Epithelial cell of prostate (primary cell): ENCODE results near the gene FKBP8.
A peak's percentile ranks its signal among the peaks of the same experiment; 100 is the strongest.
"Not testable (repeated sequence)": the region's sequence is repeated elsewhere in the genome, so short reads cannot be mapped to it uniquely, and the experiment has no call there.

Experiments used
- DNase-seq: peaks from one replicate; pipeline ENCODE4 v3.0.0-alpha.2; 2011; ENCODE audit warnings: low read depth, low spot score
- H3K27ac ChIP-seq: fragments of 450-650 bp; 2 replicates; pipeline ENCODE4 v1.5.1; 2017; ENCODE audit warnings: mild to moderate bottlenecking

The FKBP8 gene

GRCh38 chr19:18562086-18562485 lies 18.7 kb upstream of the FKBP8 start:
- H3K27ac ChIP-seq: no peak overlapping the region
- no peak for DNase-seq

GRCh38 chr19:18559685-18560084 lies 16.3 kb upstream of the FKBP8 start:
- no peak overlapping the region for H3K27ac ChIP-seq
- DNase-seq: no peak

GRCh38 chr19:18558604-18559003 lies 15.2 kb upstream of the FKBP8 start:
- DNase-seq: no peak
- peak overlapping the region; percentile 76 for H3K27ac ChIP-seq

DNA sequence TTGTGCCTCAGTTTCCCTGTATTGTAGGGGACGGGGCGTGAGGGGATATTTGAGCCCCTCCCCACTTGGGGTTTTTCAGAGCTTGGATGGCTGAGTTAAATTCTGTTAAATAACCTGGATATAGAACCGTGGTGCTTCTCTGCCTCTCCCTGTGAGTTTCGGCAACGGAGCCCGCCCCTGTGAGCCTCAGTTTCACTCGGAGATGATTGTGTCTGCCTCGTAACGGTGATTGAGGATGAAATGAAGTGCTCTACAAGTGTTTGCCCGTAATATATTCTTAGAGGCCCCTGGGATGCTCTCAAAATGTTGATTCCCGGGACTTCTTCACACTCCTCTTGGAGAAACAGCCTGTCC lies 14.8 kb upstream of the FKBP8 start:
- no peak for DNase-seq
- H3K27ac ChIP-seq: peak overlapping the region; percentile 76

- DNase-seq: peak; percentile 91
- H3K27ac ChIP-seq: peak within 1 kb of the TSS; percentile 76
Observed at GRCh38 chr19:18557411-18558201, 14.2 kb upstream of the FKBP8 start, which contains the start of gene KXD1. Gene KXD1, plus strand, starts transcription at chr19:18557870. Its CDS starts 4,187 bp downstream, at chr19:18562057.

- no peak overlapping the region for H3K27ac ChIP-seq
- DNase-seq: no peak
Observed at GRCh38 chr19:18551631-18552030, 8.3 kb upstream of the FKBP8 start.

DNA sequence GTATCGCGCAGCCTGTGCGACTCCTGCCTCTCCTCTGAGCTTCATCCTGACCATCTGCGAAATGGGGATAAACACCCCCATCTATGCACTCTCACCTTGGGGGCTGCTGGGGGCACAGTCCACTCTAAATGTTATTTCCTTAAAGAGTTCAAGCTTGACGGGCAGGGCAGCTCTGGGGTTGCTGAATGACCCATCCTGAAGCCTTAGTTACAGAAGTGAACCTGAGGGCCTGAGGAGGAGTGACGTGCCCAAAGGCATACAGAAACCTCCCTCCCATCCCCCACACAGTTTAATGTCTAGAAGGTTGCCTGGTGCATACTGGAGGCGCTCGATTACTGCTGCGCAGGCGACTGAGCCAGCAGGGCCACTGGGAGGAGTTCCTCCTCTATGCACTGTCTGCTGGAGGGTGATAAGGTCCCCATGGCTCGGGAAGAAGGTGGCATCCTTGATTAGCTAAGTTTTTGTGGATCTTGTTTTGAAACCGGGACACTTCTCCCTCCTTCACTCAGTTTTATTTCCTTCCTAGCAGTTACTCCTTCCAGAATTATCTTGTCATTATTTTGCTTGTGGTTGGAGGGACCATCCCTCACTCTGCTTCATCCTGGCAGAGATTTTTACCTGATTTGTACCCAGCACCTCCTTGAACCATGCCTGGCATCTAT lies 572 bp upstream of the FKBP8 start:
- peak; percentile 44 for DNase-seq
- H3K27ac ChIP-seq: peak overlapping the region; percentile 58

DNA sequence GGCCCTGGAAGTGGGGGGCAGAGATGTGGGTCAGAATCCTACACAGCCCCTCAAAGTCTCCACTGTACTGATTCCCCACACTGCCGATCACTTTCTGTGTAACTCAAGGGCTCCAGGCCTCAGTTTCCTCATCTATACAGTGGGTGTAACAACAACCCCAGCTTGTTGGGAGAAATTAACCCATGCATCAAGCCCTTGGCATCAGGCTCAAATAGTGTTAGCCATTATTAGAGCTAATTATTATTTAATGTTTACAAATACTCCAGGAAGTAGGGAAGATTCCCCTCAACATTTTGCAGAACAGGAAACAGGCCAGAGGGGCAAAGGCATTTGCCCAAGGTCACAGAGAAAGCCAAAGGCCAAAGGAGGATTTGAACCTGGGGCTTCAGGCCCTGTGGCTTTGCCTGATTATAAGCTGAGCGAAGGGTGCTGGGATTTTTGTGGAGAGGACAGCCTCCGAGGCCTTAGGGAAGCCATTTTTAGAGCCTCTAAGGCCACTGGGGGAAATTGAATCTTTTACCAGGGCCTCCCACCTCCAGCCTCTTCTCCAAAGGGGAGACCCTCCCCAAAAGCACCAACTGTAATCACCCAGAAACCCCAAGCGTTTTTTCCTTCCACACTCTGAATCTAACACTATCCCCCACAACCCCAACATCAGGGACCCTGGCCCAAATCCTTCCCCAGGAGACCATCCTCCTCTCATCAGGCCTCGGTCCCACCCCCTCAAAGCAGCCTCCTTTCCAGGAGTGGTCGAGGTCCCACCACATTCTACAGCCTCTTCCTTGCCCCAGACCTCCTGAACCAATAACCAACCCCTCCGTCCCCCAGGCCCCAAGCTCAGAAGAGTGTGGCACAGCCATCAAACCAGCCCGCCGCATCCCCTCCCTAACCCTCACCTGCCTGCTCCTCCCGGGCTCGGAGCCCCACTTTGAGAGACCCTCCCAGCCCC lies 1.1 kb downstream of the FKBP8 start:
- peak overlapping the region; percentile 58 for H3K27ac ChIP-seq
- DNase-seq: no peak

GRCh38 chr19:18541258-18541991 lies 1.9 kb downstream of the FKBP8 start:
- no peak overlapping the region for H3K27ac ChIP-seq
- DNase-seq: no peak

GRCh38 chr19:18540200-18540599 lies 3.2 kb downstream of the FKBP8 start:
- not testable (repeated sequence) for H3K27ac ChIP-seq, DNase-seq

DNA sequence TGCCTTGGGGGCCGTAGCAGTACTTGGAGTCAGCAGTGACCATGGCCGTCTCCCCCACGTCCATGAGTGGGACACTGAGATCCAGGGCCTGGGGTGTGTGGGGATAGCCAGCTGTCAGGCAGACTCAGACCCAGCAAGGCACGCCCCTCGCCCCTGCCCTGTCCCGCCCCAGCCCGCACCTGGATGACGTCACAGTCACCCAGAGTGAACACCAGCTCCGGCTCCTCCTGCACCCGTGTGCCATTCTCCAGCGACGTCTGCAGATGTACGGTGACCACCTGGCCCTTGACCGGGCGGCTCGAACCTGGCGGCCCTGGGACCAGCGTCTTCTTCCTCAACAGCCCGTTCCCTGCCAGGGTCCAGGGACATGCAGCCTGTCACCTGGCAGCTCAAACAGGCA lies 4.0 kb downstream of the FKBP8 start:
- no peak overlapping the region for H3K27ac ChIP-seq
- no peak for DNase-seq

DNA sequence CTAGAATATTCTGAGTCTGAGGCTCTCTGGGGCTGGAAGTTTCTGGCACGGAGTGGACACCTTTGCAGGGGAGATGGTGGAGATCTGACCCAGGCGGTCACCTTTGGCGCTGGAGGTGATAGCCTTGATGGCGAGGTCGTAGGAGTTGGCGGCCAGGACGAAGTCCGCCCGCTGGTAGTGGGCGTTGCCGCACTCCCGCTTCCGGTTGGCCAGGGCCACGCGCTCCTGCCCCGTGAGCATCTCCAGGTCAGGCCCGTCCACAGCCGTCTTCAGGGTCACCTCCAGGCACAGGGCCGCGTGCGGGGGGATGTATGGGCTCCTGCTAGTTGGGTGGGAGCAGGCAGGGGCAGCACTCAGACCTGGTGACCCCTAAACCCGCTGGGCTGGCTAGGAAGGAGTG lies 5.3 kb downstream of the FKBP8 start:
- DNase-seq: no peak
- H3K27ac ChIP-seq: no peak overlapping the region

GRCh38 chr19:18537431-18537830 lies 5.9 kb downstream of the FKBP8 start:
- no peak overlapping the region for H3K27ac ChIP-seq
- no peak for DNase-seq

- H3K27ac ChIP-seq: no peak overlapping the region
- DNase-seq: no peak
Observed at GRCh38 chr19:18536475-18536874, 6.9 kb downstream of the FKBP8 start.

DNA sequence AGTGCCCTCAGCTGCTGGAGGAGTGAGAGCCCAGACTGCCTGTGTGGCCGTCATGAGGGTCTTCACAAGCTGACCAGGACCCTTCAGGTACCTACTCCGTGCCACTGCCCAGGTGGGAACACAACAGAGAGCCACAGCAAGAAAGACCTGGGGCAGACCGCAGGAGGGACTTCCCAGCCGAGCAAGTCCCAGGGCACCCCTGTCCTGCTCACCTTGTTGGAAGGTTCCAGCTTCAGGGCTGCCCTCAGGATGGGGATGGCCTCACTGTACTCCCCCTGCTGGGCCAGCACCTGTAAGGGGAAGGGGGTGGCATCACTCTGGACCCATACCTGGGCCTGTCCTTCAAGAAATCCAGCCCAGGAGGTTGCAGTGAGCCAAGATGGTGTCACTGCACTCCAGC lies 10.3 kb downstream of the FKBP8 start:
- H3K27ac ChIP-seq: no peak overlapping the region
- DNase-seq: no peak

DNA sequence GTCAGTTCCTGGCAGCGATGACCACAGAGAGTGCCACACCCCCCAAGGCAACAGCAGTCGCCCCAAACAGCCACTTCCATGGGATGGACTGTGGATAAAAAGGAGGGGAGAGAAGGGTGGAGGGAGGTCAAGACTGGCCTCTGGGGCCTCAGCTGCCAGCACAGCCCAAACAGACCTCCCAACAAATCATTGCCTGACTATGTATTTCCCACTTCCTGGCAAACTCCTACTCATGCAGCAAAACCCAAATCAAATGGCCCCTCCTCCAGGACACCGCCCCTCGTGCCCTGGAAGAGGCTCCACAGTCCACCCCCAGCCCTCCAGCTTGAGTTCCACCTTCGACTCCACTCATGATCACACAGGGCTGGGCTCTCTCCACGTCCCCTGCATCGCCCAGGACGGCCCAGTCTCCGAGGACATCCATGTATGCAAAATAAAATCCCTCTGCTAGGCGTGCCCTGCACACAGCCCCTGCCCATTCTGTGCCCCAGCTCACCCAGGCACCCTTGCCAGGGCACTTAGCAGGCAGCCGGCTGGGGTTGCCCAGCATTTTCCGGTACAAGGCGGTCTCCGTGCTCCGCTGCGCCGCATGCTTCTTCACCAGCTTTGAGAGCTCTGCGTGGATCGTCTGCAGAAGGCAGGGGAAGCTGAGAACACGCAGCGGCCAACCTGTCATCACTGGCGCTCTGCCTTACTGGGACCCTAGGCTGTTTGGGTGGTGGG lies 11.0 kb downstream of the FKBP8 start:
- no peak for DNase-seq
- no peak overlapping the region for H3K27ac ChIP-seq

- H3K27ac ChIP-seq: no peak overlapping the region
- no peak for DNase-seq
Observed at GRCh38 chr19:18531485-18531884, 11.9 kb downstream of the FKBP8 start.

DNA sequence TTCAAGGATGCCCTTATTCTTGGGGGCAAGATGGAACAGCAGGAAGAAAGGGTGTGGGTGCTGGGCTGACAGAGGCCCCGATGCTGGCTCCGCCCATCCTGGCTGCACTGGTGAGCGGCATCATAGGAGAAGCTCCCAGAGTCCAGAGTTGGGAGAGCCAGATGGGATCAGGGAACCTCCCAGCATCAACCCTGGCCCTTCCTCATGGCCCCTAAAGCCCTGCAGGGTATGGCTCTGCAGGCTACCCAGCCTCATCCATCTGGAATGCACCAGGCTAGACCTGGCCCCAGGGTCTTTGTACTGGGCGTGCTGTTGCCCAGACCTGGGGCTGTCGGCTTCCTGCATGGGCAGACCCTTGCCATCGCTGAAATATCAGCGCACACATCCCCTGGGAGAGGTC lies 13.6 kb downstream of the FKBP8 start:
- H3K27ac ChIP-seq: no peak overlapping the region
- DNase-seq: no peak

DNA sequence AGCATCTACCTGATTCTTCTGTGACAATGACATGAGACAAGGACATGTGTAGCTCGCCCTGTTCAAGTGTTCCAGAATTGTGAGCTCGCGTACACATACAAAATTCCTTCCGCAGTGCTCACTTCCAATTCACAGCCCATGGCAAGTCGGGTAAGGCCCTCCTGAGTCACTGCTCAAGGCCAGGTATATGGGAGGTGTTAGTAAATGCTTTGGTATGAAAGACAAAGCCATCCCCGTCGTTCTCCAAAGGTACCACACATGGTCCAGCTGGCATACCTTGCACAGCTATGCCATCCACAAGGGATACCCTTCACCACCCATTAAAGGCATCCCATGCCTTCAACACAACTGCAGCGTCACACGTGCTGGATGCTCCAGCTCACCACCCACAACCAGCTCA lies 17.1 kb downstream of the FKBP8 start:
- H3K27ac ChIP-seq: peak overlapping the region; percentile 81
- DNase-seq: peak; percentile 94
